Stomach smooth muscle (tissue), 2 donors: ENCODE measurements around the gene KRT28.
"Not testable (repeated sequence)": the region's sequence is repeated elsewhere in the genome, so short reads cannot be mapped to it uniquely, and the experiment has no call there.

Experiments
- H3K27ac ChIP-seq: one replicate; pipeline ENCODE4 v1.7.0; 2013; ENCODE audit warnings: mild to moderate bottlenecking, low read length, inconsistent platforms
- H3K27me3 ChIP-seq, 2 donors: one replicate each; pipeline ENCODE4 v1.7.0; 2013; ENCODE audit warnings: low read length in 2 of 2; ENCODE audit not compliant: insufficient read depth in 2 of 2, control insufficient read depth in 1 of 2
- H3K36me3 ChIP-seq, 2 donors: one replicate each; pipeline ENCODE4 v1.7.0; 2013; ENCODE audit warnings: low read length in 2 of 2; ENCODE audit not compliant: control insufficient read depth in 2 of 2, insufficient read depth in 2 of 2
- H3K4me1 ChIP-seq: one replicate; pipeline ENCODE4 v1.7.0; 2013; ENCODE audit warnings: low read length; ENCODE audit not compliant: control insufficient read depth, insufficient read depth
- H3K4me3 ChIP-seq, 2 donors: one replicate each; pipeline ENCODE4 v1.7.0; 2013; ENCODE audit warnings: low read length in 2 of 2
- H3K9ac ChIP-seq, 2 donors: one replicate each; pipeline ENCODE4 v1.7.0; 2013; ENCODE audit warnings: low read length in 2 of 2, mild to moderate bottlenecking in 1 of 2
- H3K9me3 ChIP-seq, 2 donors: one replicate each; pipeline ENCODE4 v1.7.0; 2013; ENCODE audit warnings: low read length in 2 of 2; ENCODE audit not compliant: control insufficient read depth in 2 of 2
- donor health status: healthy.
- donor health status: Pancreatic carcinoma.

Gene KRT28

GRCh38 chr17:40818733-40819527 is 19.2 kb upstream of the KRT28 start:
- Histone ChIP-seq H3K27ac (peak overlapping the region; percentile 32), H3K4me1 (no peaks in the 10 kb centered on the region), H3K9me3 (no peaks in the 10 kb centered on the region), H3K36me3 (no peaks in the 10 kb centered on the region), H3K27me3 (no peaks in the 10 kb centered on the region), H3K9ac (peak overlapping the region; percentile 50 to 77), H3K4me3 (peak overlapping the region; percentile 75 to 76)

GRCh38 chr17:40818343-40818732 is 18.6 kb upstream of the KRT28 start:
- Histone ChIP-seq H3K27me3 (no peaks in the 10 kb centered on the region), H3K9me3 (no peaks in the 10 kb centered on the region), H3K4me1 (no peaks in the 10 kb centered on the region), H3K4me3 (peak overlapping the region; percentile 74 to 76), H3K9ac (peak overlapping the region; percentile 50 to 77), H3K36me3 (no peaks in the 10 kb centered on the region), H3K27ac (peak overlapping the region; percentile 32)

- H3K4me1 ChIP-seq = no peaks in the 10 kb centered on the region
- H3K27ac ChIP-seq = no peak overlapping the region
- no peaks in the 10 kb centered on the region for H3K36me3 ChIP-seq
- H3K4me3 ChIP-seq = no peak overlapping the region
- no peaks in the 10 kb centered on the region for H3K9me3 ChIP-seq
- no peak overlapping the region for H3K9ac ChIP-seq
- H3K27me3 ChIP-seq = no peaks in the 10 kb centered on the region
Observed at GRCh38 chr17:40817103-40817682, 17.4 kb upstream of the KRT28 start.

GRCh38 chr17:40816569-40816968 is 16.8 kb upstream of the KRT28 start:
- H3K27me3 ChIP-seq = no peaks in the 10 kb centered on the region
- no peak overlapping the region for H3K4me3 ChIP-seq
- no peaks in the 10 kb centered on the region for H3K4me1 ChIP-seq
- H3K9ac ChIP-seq = no peak overlapping the region
- H3K36me3 ChIP-seq = no peaks in the 10 kb centered on the region
- H3K27ac ChIP-seq = no peak overlapping the region
- H3K9me3 ChIP-seq = no peaks in the 10 kb centered on the region

GRCh38 chr17:40815381-40815780 is 15.6 kb upstream of the KRT28 start:
- no peaks in the 10 kb centered on the region for H3K4me1 ChIP-seq
- H3K36me3 ChIP-seq = no peaks in the 10 kb centered on the region
- peaks cover 2% of the 10 kb centered on the region in 2 donors for H3K27me3 ChIP-seq
- no peak overlapping the region for H3K4me3 ChIP-seq
- H3K9ac ChIP-seq = no peak overlapping the region
- H3K9me3 ChIP-seq = no peaks in the 10 kb centered on the region
- no peak overlapping the region for H3K27ac ChIP-seq

- H3K9me3 ChIP-seq, H3K27ac ChIP-seq, H3K4me1 ChIP-seq, H3K4me3 ChIP-seq, H3K27me3 ChIP-seq, H3K36me3 ChIP-seq, H3K9ac ChIP-seq: not testable (repeated sequence)
Observed at GRCh38 chr17:40814657-40815056, 14.9 kb upstream of the KRT28 start.

GRCh38 chr17:40813804-40814203 is 14.0 kb upstream of the KRT28 start:
- Histone ChIP-seq H3K4me1 (no peaks in the 10 kb centered on the region), H3K27me3 (peaks cover 4% of the 10 kb centered on the region in 2 donors), H3K9ac (no peak overlapping the region), H3K27ac (no peak overlapping the region), H3K4me3 (no peak overlapping the region), H3K36me3 (no peaks in the 10 kb centered on the region), H3K9me3 (no peaks in the 10 kb centered on the region)

- Histone ChIP-seq H3K4me1 (no peaks in the 10 kb centered on the region), H3K4me3 (no peak overlapping the region), H3K27me3 (peaks cover 4% of the 10 kb centered on the region in 2 donors), H3K36me3 (no peaks in the 10 kb centered on the region), H3K9me3 (no peaks in the 10 kb centered on the region), H3K27ac (no peak overlapping the region), H3K9ac (no peak overlapping the region)
Observed at GRCh38 chr17:40812639-40813038, 12.9 kb upstream of the KRT28 start.

- Histone ChIP-seq H3K27me3 (peaks cover 4 to 8% of the 10 kb centered on the region in 2 donors), H3K36me3 (no peaks in the 10 kb centered on the region), H3K4me1 (no peaks in the 10 kb centered on the region), H3K4me3 (no peak overlapping the region), H3K9me3 (no peaks in the 10 kb centered on the region), H3K27ac (no peak overlapping the region), H3K9ac (no peak overlapping the region)
Observed at GRCh38 chr17:40810494-40810893, 10.7 kb upstream of the KRT28 start.

- peaks cover 4 to 11% of the 10 kb centered on the region in 2 donors for H3K27me3 ChIP-seq
- H3K4me3 ChIP-seq = no peak overlapping the region
- no peaks in the 10 kb centered on the region for H3K4me1 ChIP-seq
- H3K36me3 ChIP-seq = no peaks in the 10 kb centered on the region
- no peaks in the 10 kb centered on the region for H3K9me3 ChIP-seq
- H3K9ac ChIP-seq = no peak overlapping the region
- no peak overlapping the region for H3K27ac ChIP-seq
Observed at GRCh38 chr17:40809721-40810421, 10.1 kb upstream of the KRT28 start.

GRCh38 chr17:40806131-40806530 is 6.4 kb upstream of the KRT28 start:
- no peaks in the 10 kb centered on the region for H3K36me3 ChIP-seq
- H3K4me3 ChIP-seq = no peak overlapping the region
- peaks cover 9 to 20% of the 10 kb centered on the region in 2 donors for H3K27me3 ChIP-seq
- H3K4me1 ChIP-seq = no peaks in the 10 kb centered on the region
- H3K27ac ChIP-seq = no peak overlapping the region
- H3K9me3 ChIP-seq = no peaks in the 10 kb centered on the region
- H3K9ac ChIP-seq = no peak overlapping the region
